OCI-LY1 (cell line): ENCODE results near the gene GABRQ.
"Not testable (repeated sequence)": the region's sequence is repeated elsewhere in the genome, so short reads cannot be mapped to it uniquely, and the experiment has no call there.

Experiments used
- H2AFZ ChIP-seq: fragments of 200-600 bp; sonication (generic), shearing (Covaris generic); 2 replicates; pipeline ENCODE4 v1.6.0; 2014; ENCODE audit warnings: antibody characterized with exemption, mild to moderate bottlenecking, low read length
- H3F3A ChIP-seq: fragments of 200-600 bp; sonication (generic), shearing (Covaris generic); 2 replicates; pipeline ENCODE4 v1.6.0; 2014; ENCODE audit warnings: mild to moderate bottlenecking, antibody characterized with exemption, low read length, moderate library complexity; ENCODE audit not compliant: insufficient read depth
- H3K27ac ChIP-seq: fragments of 200-600 bp; sonication (generic); 2 replicates; pipeline ENCODE4 v1.5.1; 2014; ENCODE audit warnings: low read length, mixed run types, mild to moderate bottlenecking, low read depth; ENCODE audit not compliant: poor library complexity, severe bottlenecking
- H3K27me3 ChIP-seq: fragments of 200-600 bp; sonication (generic); 2 replicates; pipeline ENCODE4 v1.6.0; 2014; ENCODE audit warnings: antibody characterized with exemption, mild to moderate bottlenecking, low read length, moderate library complexity; ENCODE audit not compliant: insufficient read depth
- H3K36me3 ChIP-seq: fragments of 200-600 bp; sonication (generic); 2 replicates; pipeline ENCODE4 v1.6.1; 2014; ENCODE audit warnings: mild to moderate bottlenecking, antibody characterized with exemption, low read length, moderate library complexity, mixed read lengths; ENCODE audit not compliant: insufficient read depth
- H3K4me1 ChIP-seq: fragments of 200-600 bp; sonication (generic); 2 replicates; pipeline ENCODE4 v1.5.1; 2014; ENCODE audit warnings: mild to moderate bottlenecking, low read length, moderate library complexity; ENCODE audit not compliant: insufficient read depth, severe bottlenecking
- H3K4me2 ChIP-seq: fragments of 200-600 bp; sonication (generic), shearing (Covaris generic); 2 replicates; pipeline ENCODE4 v1.6.1; 2014; ENCODE audit warnings: low read length
- H3K4me3 ChIP-seq: fragments of 200-600 bp; sonication (generic); 2 replicates; pipeline ENCODE4 v1.5.1; 2014; ENCODE audit warnings: low read length, low read depth, mild to moderate bottlenecking, mixed read lengths; ENCODE audit not compliant: poor library complexity, severe bottlenecking
- H3K79me2 ChIP-seq: fragments of 200-600 bp; shearing (Covaris generic); 2 replicates; pipeline ENCODE4 v1.6.1; 2016; ENCODE audit warnings: mixed run types, low read length, mixed read lengths; ENCODE audit not compliant: insufficient read depth
- H3K9ac ChIP-seq: fragments of 200-600 bp; sonication (generic), shearing (Covaris generic); 2 replicates; pipeline ENCODE4 v1.6.1; 2014; ENCODE audit warnings: mild to moderate bottlenecking, low read length, mixed read lengths
- H3K9me2 ChIP-seq: fragments of 200-600 bp; sonication (generic), shearing (Covaris generic); 2 replicates; pipeline ENCODE4 v1.6.1; 2014; ENCODE audit warnings: low read depth, mild to moderate bottlenecking, low read length, mixed read lengths
- H3K9me3 ChIP-seq: fragments of 200-600 bp; shearing (Covaris generic); 2 replicates; pipeline ENCODE4 v1.6.1; 2014; ENCODE audit warnings: low read length, mixed read lengths
- H4K20me1 ChIP-seq: fragments of 200-600 bp; sonication (generic), shearing (Covaris generic); 2 replicates; pipeline ENCODE4 v1.6.0; 2016; ENCODE audit warnings: mild to moderate bottlenecking, low read length; ENCODE audit not compliant: insufficient read depth

The GABRQ gene

DNA sequence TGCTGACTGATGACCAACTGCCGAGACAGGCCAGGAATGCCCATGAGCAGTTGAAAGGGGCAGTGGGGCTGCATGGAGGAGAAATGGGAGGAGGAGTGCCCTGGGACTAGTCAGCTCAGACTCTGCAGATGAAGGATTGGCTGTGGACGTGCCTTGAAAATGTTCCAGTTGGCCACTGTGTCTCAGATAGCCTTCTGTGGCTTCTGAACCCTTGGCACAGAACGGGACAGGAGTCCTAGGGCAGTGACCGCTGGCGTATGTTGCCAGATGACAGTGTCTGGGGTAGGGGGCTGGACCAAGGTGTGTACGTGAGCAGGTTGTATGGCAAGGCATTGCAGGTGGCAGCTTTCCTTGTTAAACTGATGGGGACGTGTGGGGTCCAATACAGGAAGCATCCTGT lies 68.8 kb downstream of the GABRQ start:
- H3K27me3 ChIP-seq, H3K9me2 ChIP-seq, H3K27ac ChIP-seq: not testable (repeated sequence)

More for the DNA sequence above, 68.8 kb downstream of the GABRQ start:
- not testable (repeated sequence) for H3K36me3 ChIP-seq, H3K4me1 ChIP-seq, H3F3A ChIP-seq, H4K20me1 ChIP-seq, H3K79me2 ChIP-seq, H2AFZ ChIP-seq, H3K9ac ChIP-seq, H3K4me2 ChIP-seq, H3K4me3 ChIP-seq, H3K9me3 ChIP-seq
